Lower lobe of right lung (tissue), 2 donors: ENCODE measurements around the gene ZNF521. TPM values are rescaled to one million over a fixed set of nuclear protein-coding genes. Genes with fewer than 3 reads are reported as not detected.

Source experiments
- ATAC-seq, 2 donors: fragments of 200-7000 bp; cut with Tn5 transposase; one replicate each; pipeline ENCODE4 v1.9.1; 2020 to 2022; ENCODE audit warnings: mild to moderate bottlenecking in 2 of 2, moderate library complexity in 2 of 2
- DNase-seq: peaks from one replicate; pipeline ENCODE4 v3.0.0-alpha.2; 2020
- H3K27ac ChIP-seq: fragments of 200-600 bp; one replicate; pipeline ENCODE4 v1.8.0; 2022
- H3K27me3 ChIP-seq: fragments of 200-600 bp; one replicate; pipeline ENCODE4 v1.8.0; 2022; ENCODE audit warnings: low read depth
- H3K36me3 ChIP-seq: fragments of 200-600 bp; one replicate; pipeline ENCODE4 v1.8.0; 2022; ENCODE audit warnings: mild to moderate bottlenecking
- H3K4me1 ChIP-seq: fragments of 200-600 bp; one replicate; pipeline ENCODE4 v1.8.0; 2022
- H3K4me3 ChIP-seq: fragments of 200-600 bp; one replicate; pipeline ENCODE4 v1.8.0; 2022; ENCODE audit warnings: mild to moderate bottlenecking
- H3K9me3 ChIP-seq: fragments of 200-600 bp; one replicate; pipeline ENCODE4 v1.8.0; 2022
- CTCF ChIP-seq: fragments of 200-600 bp; IDR thresholded peaks from one replicate; pipeline ENCODE4 v1.8.0; 2022; ENCODE audit warnings: antibody characterized with exemption, mild to moderate bottlenecking
- intact Hi-C: fragments of 100-400 bp; cut with DNase I; formaldehyde crosslinking; loops from one replicate; pipeline ENCODE4 v1.11.0; 2022
- total RNA-seq: library from RNA; stranded (reverse); fragmentation: NEBNext Ultra II Directional; extraction: Animal tissue kit (Norgen Biotek cat#: 25700); gene quantifications from one replicate; pipeline ENCODE4 v1.2.1, GENCODE V29; 2021
- donor health status: DM: no; HTN: yes; CAD: no; lungs with severe emphysema.

The ZNF521 gene
- total RNA-seq, 1 donor from 2014 or later = 12.7 TPM

- H3K36me3 ChIP-seq = no peaks in the 10 kb centered on the region
- peaks cover 22% of the 10 kb centered on the region for H3K4me1 ChIP-seq
- DNase-seq (no peak), ATAC-seq (no peak)
- no peaks in the 10 kb centered on the region for H3K27me3 ChIP-seq
- peak overlapping the region; percentile 32 for H3K27ac ChIP-seq
- H3K9me3 ChIP-seq = no peaks in the 10 kb centered on the region
- H3K4me3 ChIP-seq = no peak overlapping the region
- intact Hi-C loops = no loop called here
- no peak for TF ChIP-seq CTCF
These were observed 254.4 kb downstream of the ZNF521 start for GRCh38 chr18:25097569-25098056.

- Histone ChIP-seq H3K4me1 (peaks cover 22% of the 10 kb centered on the region), H3K4me3 (no peak overlapping the region), H3K27me3 (no peaks in the 10 kb centered on the region), H3K27ac (peak overlapping the region; percentile 32), H3K36me3 (no peaks in the 10 kb centered on the region), H3K9me3 (no peaks in the 10 kb centered on the region)
- no peak for ATAC-seq
- intact Hi-C loops = no loop called here
- no peak for DNase-seq
- TF ChIP-seq CTCF = no peak
These were observed 254.9 kb downstream of the ZNF521 start for GRCh38 chr18:25097057-25097456.

DNA sequence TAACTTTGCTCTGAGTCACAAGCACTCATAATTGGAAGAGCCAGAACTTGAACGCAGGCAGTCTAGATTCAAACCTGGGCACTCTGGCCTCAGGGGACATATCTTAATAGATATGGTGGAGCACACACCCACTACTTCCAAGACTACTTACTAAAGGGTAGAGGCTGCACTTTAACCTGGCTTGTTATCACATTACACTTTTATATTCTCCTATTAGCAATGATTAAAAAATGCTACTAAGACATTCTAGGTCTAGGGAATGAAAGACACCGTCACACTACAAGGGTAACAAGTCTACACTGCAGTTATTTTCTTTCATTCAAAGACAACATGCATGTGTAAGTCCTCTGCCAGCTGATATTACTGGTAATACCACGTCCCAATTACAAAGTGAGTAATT lies 258.8 kb downstream of the ZNF521 start:
- H3K27ac ChIP-seq = no peak overlapping the region
- DNase-seq (no peak), ATAC-seq (no peak)
- H3K4me1 ChIP-seq = peaks cover 15% of the 10 kb centered on the region
- H3K4me3 ChIP-seq = no peak overlapping the region
- H3K36me3 ChIP-seq = no peaks in the 10 kb centered on the region
- H3K9me3 ChIP-seq = no peaks in the 10 kb centered on the region
- H3K27me3 ChIP-seq = no peaks in the 10 kb centered on the region
- TF ChIP-seq CTCF = no peak
- intact Hi-C loops = no loop called here

- no peaks in the 10 kb centered on the region for H3K9me3 ChIP-seq
- H3K4me3 ChIP-seq = no peak overlapping the region
- no peak for TF ChIP-seq CTCF
- H3K36me3 ChIP-seq = no peaks in the 10 kb centered on the region
- H3K27ac ChIP-seq = no peak overlapping the region
- H3K4me1 ChIP-seq = no peaks in the 10 kb centered on the region
- no peak for ATAC-seq
- intact Hi-C loops = no loop called here
- H3K27me3 ChIP-seq = no peaks in the 10 kb centered on the region
- no peak for DNase-seq
These were observed 262.5 kb downstream of the ZNF521 start for GRCh38 chr18:25089470-25089869.

DNA sequence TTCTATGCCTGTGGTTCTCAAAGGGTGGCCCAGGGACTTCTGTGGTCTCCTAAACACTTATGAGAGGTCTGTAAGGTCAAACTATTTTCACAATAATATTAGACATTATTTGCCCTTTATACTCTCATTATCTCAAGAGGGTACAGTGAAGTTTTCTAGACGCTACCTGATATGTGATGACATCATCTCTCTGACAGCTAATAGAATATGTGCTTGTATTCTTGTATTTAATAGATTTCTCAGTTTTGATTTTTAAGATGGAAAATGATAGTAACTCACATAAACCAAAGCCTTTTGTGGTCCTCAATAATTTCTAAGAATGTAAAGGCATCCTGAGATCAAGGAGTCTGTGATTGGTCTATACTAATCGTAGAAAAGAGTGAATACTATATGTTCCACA lies 265.1 kb downstream of the ZNF521 start:
- H3K9me3 ChIP-seq = no peaks in the 10 kb centered on the region
- H3K27ac ChIP-seq = no peak overlapping the region
- no peak overlapping the region for H3K4me3 ChIP-seq
- no peaks in the 10 kb centered on the region for H3K36me3 ChIP-seq
- TF ChIP-seq CTCF = no peak
- intact Hi-C loops = no loop called here
- DNase-seq (no peak), ATAC-seq (no peak)
- H3K27me3 ChIP-seq = no peaks in the 10 kb centered on the region
- H3K4me1 ChIP-seq = no peaks in the 10 kb centered on the region

GRCh38 chr18:25081001-25081400 lies 271.0 kb downstream of the ZNF521 start:
- ATAC-seq = no peak
- Histone ChIP-seq H3K9me3 (no peaks in the 10 kb centered on the region), H3K4me1 (peaks cover 5% of the 10 kb centered on the region), H3K27me3 (no peaks in the 10 kb centered on the region), H3K27ac (no peak overlapping the region), H3K4me3 (no peak overlapping the region), H3K36me3 (no peaks in the 10 kb centered on the region)
- intact Hi-C loops = no loop called here
- DNase-seq = no peak
- TF ChIP-seq CTCF = no peak
